Ovary (tissue), 3 donors: Measurements from ENCODE around the gene SLC5A11.

Source experiments
- EP300 ChIP-seq: sonication (generic); formaldehyde crosslinking; IDR thresholded peaks from one replicate; pipeline ENCODE4 v1.6.1; 2017; ENCODE audit warnings: antibody characterized with exemption
- TF ChIP-seq, protein P1 (sequence below), 3 donors: fragments of 450-650 bp in 2 of 3; fragments of 200-600 bp in 1 of 3; IDR thresholded peaks; one replicate each; pipeline versions ENCODE4 v1.5.1 to v1.8.0; 2016 to 2022; ENCODE audit warnings: antibody characterized with exemption in 3 of 3, mild to moderate bottlenecking in 1 of 3
- donor health status: DM: no; HTN: no; CAD: no.

- TF ChIP-seq, protein P1, sequence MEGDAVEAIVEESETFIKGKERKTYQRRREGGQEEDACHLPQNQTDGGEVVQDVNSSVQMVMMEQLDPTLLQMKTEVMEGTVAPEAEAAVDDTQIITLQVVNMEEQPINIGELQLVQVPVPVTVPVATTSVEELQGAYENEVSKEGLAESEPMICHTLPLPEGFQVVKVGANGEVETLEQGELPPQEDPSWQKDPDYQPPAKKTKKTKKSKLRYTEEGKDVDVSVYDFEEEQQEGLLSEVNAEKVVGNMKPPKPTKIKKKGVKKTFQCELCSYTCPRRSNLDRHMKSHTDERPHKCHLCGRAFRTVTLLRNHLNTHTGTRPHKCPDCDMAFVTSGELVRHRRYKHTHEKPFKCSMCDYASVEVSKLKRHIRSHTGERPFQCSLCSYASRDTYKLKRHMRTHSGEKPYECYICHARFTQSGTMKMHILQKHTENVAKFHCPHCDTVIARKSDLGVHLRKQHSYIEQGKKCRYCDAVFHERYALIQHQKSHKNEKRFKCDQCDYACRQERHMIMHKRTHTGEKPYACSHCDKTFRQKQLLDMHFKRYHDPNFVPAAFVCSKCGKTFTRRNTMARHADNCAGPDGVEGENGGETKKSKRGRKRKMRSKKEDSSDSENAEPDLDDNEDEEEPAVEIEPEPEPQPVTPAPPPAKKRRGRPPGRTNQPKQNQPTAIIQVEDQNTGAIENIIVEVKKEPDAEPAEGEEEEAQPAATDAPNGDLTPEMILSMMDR (IDR thresholded peaks at IDR 0.05) = no peak
- TF ChIP-seq EP300 = no peak
Observed at GRCh38 chr16:24820522-24820921, 25.2 kb upstream of the SLC5A11 start.
